NCI-H226 (cell line): ENCODE data around the gene SORCS2.
"Not testable (repeated sequence)": the region's sequence is repeated elsewhere in the genome, so short reads cannot be mapped to it uniquely, and the experiment has no call there.

Experiments used
- DNase-seq: peaks from one replicate; pipeline ENCODE4 v3.0.0-alpha.2; 2015

SORCS2 gene

DNA sequence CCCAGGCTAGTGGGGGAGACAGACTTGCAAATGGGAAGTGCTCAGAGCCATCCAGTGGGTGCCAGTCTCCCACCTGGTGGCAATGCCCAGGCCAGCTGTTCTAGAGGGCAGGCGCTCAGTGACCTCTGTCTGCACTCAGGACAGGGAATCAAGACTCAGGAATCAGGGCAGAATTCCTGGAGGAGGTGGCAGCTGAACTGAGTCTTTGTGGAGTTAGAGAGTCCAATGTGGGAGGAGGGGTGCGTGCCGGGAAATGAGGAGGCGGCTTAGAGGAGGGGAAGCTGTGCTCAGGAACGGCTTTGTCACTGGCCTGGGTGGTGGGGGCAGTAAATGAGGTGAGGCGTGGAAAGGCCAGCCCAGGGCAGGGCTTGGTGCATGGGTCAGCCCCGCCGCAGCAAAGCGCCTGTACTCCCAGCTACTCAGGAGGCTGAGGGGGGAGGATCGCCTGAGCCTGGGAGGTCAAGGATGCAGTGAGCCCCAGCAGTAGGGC lies 31.3 kb upstream of the SORCS2 start:
- DNase-seq = no peak

DNA sequence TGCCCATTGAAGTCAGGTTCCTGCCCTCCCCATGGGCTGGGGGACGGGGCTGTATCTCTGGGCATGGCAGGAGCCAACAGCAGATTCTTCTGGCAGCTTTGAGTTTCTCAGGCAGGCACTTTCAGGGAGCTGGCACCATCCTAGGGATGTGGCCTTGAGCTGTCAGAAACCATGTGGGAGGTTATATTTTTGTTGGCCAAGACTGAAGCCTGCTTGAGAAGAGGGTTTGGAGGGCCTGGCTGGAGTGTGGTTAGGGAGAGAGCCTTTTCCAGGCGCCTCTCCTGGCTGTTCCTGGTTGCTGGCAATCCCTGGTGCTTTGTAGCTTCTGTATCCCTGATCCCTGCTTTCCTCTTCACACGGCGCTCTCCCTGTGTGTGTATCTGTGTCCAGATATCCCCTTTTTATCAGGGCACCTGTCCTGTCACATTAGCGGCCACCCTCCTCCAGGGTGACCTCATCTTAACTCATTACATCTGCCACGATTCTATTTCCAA lies 30.6 kb upstream of the SORCS2 start:
- DNase-seq = peak; percentile 14

DNA sequence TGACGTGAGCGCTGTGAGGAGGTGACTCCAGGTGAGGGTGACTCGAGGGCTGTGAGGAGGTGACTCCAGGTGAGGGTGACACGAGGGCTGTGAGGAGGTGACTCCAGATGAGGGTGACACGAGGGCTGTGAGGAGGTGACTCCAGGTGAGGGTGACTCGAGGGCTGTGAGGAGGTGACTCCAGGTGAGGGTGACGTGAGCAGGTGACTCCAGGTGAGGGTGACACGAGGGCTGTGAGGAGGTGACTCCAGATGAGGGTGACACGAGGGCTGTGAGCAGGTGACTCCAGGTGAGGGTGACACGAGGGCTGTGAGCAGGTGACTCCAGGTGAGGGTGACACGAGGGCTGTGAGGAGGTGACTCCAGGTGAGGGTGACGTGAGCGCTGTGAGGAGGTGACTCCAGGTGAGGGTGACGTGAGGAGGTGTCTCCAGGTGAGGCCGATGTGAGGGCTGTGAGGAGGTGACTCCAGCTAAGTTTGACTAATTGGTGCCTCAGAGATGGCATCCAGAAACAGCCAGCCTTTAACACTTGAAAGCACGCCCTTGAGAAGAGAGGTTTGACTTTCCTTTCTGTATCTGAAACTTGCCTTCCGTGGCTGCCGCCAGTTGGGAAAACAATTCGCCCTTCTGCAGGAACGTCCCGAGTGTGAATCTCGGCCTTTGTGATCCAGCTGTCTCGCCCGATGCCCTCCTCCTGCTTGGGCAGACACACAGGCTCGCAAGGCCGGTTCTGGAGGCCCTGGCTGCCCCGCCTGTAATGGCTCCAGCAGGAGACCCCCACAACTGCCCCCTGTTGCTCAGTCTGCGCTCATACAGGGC lies 27.1 kb upstream of the SORCS2 start:
- not testable (repeated sequence) for DNase-seq

GRCh38 chr4:7165874-7166201 lies 26.5 kb upstream of the SORCS2 start:
- no peak for DNase-seq

DNA sequence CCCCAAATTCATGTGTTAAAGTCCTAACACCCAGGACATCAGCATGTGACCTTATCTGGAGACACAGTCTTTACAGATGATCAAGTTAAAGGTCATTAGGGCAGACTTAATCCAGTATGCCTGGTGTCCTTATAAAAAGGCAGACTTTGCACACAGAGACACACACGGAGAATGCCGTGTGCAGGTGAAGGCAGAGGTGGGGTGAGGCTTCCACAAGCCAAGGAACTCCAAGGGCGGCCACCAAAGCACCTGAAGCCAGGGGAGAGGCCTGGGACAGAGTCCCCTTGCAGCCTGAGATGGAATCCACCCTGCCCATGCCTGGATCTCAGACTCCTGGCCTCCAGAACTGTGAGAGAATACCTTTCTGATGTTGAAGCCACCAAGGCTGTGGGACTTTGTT lies 26.1 kb upstream of the SORCS2 start:
- DNase-seq = no peak

DNA sequence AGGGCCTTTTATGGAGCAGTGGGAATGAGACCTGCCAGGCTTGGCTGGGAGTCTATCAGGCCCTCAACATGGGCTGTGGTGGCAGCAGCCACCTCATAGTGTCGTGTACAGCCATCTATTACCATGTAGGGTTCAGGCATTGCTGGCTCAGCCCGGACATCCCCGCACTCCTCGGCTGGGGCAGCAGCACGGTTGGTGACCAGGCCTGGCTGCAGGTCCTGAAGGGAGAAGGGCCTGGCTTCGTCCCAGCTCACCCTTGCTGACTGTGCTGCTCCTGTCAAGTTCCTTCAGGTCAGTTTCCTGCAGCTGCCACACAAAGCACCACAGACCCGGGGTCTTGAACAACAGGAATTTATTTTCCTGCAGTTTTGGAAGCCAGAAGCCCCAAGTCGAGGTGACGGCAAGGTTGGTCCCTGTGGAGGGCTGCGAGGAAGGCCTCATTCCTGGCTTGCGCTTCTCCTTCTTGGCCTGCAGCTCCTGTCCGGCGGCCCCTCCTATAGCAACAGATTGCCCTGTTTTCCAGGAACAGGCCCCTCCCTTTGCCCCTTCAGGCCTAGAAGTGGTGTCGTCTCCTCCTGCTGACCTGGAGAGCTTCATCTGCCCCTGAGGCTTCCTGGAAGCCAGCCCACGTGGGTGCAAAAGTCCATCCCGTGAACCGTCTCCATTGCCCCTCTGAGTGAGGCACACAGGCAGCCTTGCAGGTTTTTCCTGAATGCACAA lies 25.2 kb upstream of the SORCS2 start:
- no peak for DNase-seq

DNA sequence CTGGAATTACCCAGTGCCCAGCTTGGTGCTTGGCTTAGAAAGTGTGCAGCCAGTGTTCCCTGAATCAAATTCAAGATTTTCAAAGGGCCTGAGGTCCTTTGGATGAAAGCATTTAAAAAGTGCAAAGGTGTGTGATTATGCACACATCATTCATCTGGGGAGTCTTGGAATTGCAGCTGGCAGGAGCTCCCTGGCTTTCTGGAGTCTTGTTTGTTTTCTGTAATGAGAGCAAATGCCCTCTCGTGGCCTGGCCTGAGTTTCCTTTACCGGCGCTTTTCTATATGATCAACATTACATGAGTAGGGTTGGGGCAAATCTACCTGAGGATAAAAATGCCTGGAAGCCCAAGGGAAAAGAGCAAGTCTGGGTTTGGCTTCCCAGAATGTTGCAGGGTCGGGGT lies 24.6 kb upstream of the SORCS2 start:
- DNase-seq = no peak

DNA sequence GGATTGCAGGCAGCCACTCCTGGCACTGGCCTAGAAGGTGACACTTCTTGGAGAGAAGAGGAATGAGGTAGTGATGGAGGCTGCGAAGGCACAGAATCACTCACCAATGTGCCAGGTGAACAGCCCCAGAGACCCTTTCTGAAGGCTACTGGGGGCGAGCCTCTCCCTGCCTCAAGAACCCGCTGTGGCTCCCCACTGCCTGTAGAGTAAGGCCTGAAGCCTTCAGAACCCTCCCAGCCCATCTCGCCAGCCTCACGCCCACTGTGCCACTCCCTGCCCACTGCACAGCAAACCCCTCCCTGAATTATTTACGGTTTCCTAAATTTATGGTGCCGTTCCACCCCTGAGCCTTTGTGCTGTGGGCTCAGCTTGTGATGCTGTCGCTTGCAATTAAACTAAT lies 24.2 kb upstream of the SORCS2 start:
- DNase-seq = no peak

- no peak for DNase-seq
These were observed 23.2 kb upstream of the SORCS2 start for GRCh38 chr4:7169134-7169533.

DNA sequence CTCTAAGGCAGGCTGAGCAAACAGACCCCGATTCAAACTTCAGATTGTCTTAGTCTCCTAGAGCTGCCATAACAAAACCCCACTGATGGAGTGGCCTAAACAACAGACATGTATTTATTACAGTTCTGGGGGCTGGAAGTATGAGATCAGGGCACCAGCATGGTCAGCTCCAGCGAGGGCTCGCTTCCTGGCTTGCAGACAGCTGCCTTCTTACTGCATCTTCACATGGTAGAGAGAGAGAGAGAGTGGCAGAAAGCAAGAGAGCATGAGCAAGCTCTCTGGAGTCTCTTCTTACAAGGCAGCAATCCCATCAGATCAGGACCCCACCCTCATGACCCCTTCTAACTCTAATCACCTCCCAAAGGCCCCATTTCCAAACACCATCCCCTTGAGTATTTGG lies 22.3 kb upstream of the SORCS2 start:
- no peak for DNase-seq

DNA sequence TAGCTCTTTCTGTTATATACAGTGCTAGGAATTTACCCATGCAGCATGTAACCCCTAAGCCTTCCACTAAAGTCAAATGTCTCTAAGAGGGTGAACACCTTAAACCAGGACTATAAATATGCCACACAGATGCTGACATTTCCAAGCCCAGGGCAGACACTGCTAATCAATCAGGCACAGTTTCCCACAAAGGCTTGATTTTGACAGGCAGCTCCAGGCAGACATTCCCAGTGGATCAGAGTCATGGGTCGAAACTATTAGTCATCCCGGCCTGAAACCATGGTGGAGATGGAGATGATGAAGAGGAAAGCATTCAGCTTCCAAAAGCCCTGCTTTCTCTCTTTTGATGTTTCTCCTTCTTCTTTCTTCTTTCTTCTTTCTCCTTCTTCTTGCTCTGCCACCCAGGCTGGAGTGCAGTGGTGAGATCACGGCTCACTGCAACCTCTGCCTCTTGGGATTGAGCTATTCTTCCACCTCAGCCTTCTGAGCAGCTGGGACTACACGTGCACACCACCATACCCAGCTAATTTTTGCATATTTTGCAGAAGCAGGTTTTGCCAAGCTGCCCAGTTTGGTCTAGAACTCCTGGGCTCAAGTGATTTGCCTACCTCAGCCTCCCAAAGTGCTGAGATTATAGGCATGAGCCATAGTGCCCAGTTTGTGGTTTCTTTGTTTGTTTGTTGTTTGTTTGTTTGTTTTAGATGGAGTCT lies 21.0 kb upstream of the SORCS2 start:
- no peak for DNase-seq

GRCh38 chr4:7172508-7172907 lies 19.8 kb upstream of the SORCS2 start:
- DNase-seq = no peak

GRCh38 chr4:7172946-7173345 lies 19.4 kb upstream of the SORCS2 start:
- no peak for DNase-seq

- DNase-seq = no peak
These were observed 18.4 kb upstream of the SORCS2 start for GRCh38 chr4:7173841-7174449.

GRCh38 chr4:7179158-7179557 lies 13.2 kb upstream of the SORCS2 start:
- DNase-seq = no peak

DNA sequence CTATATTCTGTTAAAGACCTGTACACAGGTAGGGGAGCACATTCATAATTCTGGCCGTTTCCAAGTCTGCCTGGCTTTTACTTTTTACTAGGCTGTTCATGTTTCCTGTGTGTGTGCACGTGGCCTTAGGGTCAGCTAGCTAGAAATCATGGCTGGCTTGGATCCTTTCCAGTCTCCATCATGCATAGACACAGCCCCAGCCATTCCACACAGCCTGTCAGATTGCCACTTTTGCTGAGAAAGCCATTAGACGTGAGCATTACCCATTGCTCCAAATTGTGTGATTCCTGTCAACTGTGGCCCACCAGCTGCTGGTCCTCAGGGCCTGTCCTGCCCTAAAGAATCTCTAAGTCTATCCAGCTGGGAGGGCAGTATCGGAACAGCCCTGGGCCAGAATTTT lies 11.4 kb upstream of the SORCS2 start:
- no peak for DNase-seq

- no peak for DNase-seq
These were observed 9.7 kb upstream of the SORCS2 start for GRCh38 chr4:7182616-7183015.

- peak; percentile 22 for DNase-seq
These were observed 9.2 kb upstream of the SORCS2 start for GRCh38 chr4:7183161-7183560.

DNA sequence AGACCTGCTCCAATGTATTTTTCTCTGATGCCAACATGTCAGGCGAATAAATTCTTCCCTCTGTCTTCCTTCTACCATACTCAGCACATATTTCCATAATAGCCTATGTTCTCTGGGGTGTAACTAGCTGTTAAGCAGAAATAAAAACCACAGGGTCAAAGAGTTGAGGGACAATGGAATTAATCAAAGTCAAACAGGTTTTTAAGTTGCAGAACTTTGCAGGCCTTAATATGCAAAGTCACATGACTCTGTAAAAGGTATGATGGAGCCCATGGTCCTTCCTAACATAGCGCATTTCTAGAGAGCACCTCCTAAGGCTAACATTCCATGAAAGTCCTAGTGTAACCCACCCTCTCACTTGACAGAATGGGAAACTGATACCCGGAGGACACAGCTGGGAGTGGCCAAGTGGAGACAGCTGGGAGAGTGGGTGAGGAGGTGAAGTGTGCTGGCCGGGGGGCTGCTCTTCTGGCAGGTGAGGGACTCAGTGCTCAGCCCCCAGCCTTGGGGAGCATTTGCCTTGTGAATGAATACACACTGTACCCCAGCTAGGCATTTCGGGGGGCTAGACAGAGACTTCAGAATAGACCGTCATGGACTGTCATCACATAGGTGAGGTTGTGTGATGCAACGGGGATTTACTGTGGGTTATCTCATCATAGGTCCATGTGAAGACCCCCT lies 8.4 kb upstream of the SORCS2 start:
- DNase-seq = no peak

GRCh38 chr4:7185487-7186030 lies 6.8 kb upstream of the SORCS2 start:
- no peak for DNase-seq

- no peak for DNase-seq
These were observed 6.3 kb upstream of the SORCS2 start for GRCh38 chr4:7186031-7186430.

DNA sequence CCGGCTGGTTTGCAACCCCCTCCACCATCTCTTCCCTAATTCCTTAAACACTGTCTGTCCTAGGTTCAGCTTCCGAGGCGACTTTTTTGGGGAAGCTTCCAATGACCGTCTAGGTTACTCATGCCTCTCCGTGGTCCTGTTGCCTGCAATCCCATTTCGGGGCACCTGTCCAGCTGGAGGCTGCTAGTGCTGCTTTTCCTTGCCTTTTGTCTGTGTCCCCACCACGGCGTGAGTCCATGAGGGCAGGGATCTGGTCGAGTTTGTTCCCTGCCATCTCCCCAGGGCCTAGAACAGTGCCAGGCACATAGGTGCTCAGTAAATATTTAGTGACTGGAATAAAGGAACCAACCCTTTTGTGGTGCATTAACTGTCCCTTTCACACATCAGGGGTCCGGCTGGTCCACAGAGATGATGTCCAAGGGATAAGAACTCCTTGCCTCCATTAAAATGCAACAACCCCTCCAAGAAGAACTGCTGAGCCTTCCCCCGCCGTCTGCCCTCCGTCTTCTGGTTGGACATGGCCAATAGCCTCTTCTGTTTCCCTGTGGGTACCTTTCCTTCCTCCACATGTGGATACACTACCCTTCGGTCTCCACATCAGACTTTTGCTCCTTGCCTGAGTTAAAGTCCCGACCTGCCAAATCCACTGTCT lies 5.7 kb upstream of the SORCS2 start:
- DNase-seq = no peak
